ENCODE results near the gene BCL2.

Gene BCL2

DNA sequence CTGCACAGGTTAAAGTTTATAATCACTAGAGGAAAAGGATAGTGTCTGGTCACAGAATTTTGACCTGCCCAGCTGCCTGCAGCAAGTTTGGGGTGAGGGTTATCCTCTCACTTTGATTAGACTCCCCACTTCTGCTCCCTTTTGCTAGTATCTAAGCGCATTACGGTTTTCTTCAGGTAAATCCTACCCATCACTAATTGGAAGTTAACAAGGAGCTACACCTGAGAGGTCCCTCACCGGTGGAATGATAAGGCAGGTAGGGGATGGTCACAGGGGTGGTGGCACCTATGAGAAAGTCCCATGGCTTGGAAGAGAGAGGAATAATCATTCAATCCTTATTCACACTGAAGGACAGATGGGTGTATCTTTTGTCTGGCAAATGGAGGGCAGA is 7.6 kb downstream of the BCL2 start:
- CTCF ChIA-PET = no interaction called here
- no peak overlapping the region for H3K27ac ChIP-seq
- no peak for TF ChIP-seq CTCF (conservative IDR thresholded peaks at IDR 0.05; ENCODE audit: low read depth)
- no peak for DNase-seq (ENCODE audit: low spot score)
- POLR2A ChIA-PET (ENCODE audit: low non-redundant PET) = no interaction called here

- no peak for TF ChIP-seq CTCF (conservative IDR thresholded peaks at IDR 0.05; ENCODE audit: low read depth)
- no peak for DNase-seq (ENCODE audit: low spot score)
- no peak overlapping the region for H3K27ac ChIP-seq
- ChIA-PET CTCF (no interaction called here), POLR2A (ENCODE audit: low non-redundant PET) (no interaction called here)
These were observed 8.2 kb downstream of the BCL2 start for GRCh38 chr18:63311118-63312018.

DNA sequence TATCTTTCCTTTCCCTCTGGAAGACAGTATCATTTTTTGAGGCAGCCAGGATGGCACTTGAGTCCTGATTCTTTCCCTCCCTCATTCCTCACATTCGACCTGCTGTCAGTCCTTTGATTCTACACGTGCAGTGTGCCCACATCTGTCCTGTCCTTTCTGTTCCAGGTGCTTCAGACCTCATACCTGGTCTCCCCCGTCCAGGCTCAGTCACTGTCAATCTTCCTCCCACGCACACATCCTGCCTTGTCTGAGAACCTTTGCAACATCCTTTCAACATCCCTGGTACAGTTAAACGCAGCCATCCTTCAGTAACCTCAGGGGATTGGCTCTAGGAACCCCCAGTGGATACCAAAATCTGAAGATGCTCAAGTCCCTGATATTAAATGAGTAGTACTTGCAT is 10.1 kb downstream of the BCL2 start:
- no peak for TF ChIP-seq CTCF (conservative IDR thresholded peaks at IDR 0.05; ENCODE audit: low read depth)
- POLR2A ChIA-PET (ENCODE audit: low non-redundant PET) = no interaction called here
- no peak for DNase-seq (ENCODE audit: low spot score)
- CTCF ChIA-PET = no interaction called here
- H3K27ac ChIP-seq = no peak overlapping the region

DNA sequence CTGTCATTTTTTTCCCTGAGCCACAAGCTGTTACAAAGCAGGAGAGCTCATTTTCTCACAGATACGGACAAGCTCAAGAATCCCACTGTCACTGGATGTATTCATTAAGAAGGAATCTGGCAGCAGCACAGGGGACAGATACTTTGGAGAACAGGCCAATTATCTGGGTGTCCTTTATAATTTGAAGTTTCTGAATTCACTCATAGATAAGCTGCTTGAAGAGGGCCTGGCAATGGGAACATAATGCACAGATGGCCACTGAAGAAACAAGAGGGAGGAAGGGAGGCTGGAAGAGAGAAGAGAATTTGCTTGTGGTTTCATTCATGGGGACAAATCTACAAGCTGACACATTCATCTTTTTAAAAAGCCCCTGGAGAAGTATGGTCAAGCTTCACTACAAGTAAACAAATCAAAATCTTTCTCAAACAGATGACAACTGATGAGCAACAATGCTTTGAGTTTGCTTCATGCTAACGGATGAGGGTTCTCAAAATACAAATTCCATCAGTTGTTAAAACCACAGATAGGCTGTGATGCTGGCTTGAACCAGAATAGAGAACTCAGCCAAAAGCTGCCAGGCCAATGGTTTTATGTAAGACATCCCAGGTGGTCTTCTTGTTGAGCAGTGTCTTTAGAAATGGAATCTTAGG is 11.9 kb downstream of the BCL2 start:
- ChIA-PET POLR2A (ENCODE audit: low non-redundant PET) (no interaction called here), CTCF (interaction anchor here (1.4 kb wide), 1 partner anchor 149 kb away, joined by 3 read pairs; no protein-coding TSS in a partner anchor)
- no peak overlapping the region for H3K27ac ChIP-seq
- DNase-seq (ENCODE audit: low spot score) = no peak
- no peak for TF ChIP-seq CTCF (conservative IDR thresholded peaks at IDR 0.05; ENCODE audit: low read depth)

DNA sequence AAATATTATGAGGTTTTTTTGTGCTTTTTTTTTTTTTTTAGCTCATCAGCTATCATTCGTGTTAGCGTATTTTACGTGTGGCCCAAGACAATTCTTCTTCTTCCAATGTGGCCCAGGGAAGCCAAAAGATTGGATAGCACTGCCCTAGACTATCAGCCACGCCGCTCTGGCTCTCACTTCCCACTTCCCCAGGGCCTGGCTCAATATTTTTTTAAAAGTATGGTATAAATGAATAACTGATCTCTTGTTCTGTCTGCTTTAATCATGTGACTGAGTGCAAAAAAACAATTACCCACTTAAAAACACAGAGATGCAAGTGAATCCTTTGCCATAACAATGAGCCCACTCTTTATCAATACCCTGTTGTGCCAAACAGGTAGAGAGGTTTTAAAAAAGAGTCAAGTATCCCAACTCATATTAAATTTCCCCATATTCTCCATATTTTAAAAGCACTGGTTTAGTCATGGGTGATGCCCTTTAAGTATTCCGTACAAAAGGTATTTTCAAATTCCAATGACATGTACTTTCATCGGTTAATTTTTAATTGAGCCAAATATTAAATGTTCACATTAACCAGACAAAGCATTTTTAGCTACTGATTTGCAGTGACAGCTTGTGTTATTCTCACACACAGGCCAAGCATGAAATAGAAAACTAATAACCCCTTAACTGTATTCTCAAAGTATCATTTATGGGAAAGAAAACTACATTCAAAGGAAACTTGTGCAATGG is 12.6 kb downstream of the BCL2 start:
- ChIA-PET POLR2A (ENCODE audit: low non-redundant PET) (no interaction called here), CTCF (interaction anchor here (1.4 kb wide), 1 partner anchor 149 kb away, joined by 3 read pairs; no protein-coding TSS in a partner anchor)
- no peak for TF ChIP-seq CTCF (conservative IDR thresholded peaks at IDR 0.05; ENCODE audit: low read depth)
- DNase-seq (ENCODE audit: low spot score) = no peak
- H3K27ac ChIP-seq = no peak overlapping the region

GRCh38 chr18:63306249-63306648 is 13.3 kb downstream of the BCL2 start:
- CTCF ChIA-PET = no interaction called here
- TF ChIP-seq CTCF (conservative IDR thresholded peaks at IDR 0.05; ENCODE audit: low read depth) = no peak
- DNase-seq (ENCODE audit: low spot score) = no peak
- no peak overlapping the region for H3K27ac ChIP-seq
- POLR2A ChIA-PET (ENCODE audit: low non-redundant PET) = no interaction called here

All from RWPE1 (cell line).